Hepatocyte (in vitro differentiated cells): ENCODE measurements around the gene AGAP1. TPM values are rescaled to one million over a fixed set of nuclear protein-coding genes. Genes with fewer than 3 reads are reported as not detected.

Source experiments
- DNase-seq: peaks from one replicate; pipeline ENCODE4 v3.0.0-alpha.2; 2016; ENCODE audit warnings: low spot score
- H2AFZ ChIP-seq: fragments of 200-600 bp; sonication (generic); 2 replicates; pipeline ENCODE4 v1.6.0; 2016; ENCODE audit warnings: antibody characterized with exemption, mild to moderate bottlenecking
- H3K27ac ChIP-seq: fragments of 200-600 bp; sonication (generic); 2 replicates; pipeline ENCODE4 v1.5.1; 2016; ENCODE audit warnings: mild to moderate bottlenecking
- H3K27me3 ChIP-seq: fragments of 200-600 bp; sonication (generic); 2 replicates; pipeline ENCODE4 v1.6.1; 2016
- H3K36me3 ChIP-seq: fragments of 200-600 bp; sonication (generic); replicated peaks from 2 replicates; pipeline ENCODE4 v1.5.1; 2016; ENCODE audit warnings: low read depth; ENCODE audit not compliant: insufficient read depth
- H3K4me1 ChIP-seq: fragments of 200-600 bp; sonication (generic); 2 replicates; pipeline ENCODE4 v1.5.1; 2016; ENCODE audit warnings: mild to moderate bottlenecking, moderate library complexity; ENCODE audit not compliant: insufficient read depth
- H3K4me2 ChIP-seq: fragments of 200-600 bp; sonication (generic); 2 replicates; pipeline ENCODE4 v1.6.0; 2016
- H3K4me3 ChIP-seq: fragments of 200-600 bp; sonication (generic); 2 replicates; pipeline ENCODE4 v1.5.1; 2016; ENCODE audit warnings: mild to moderate bottlenecking
- H3K79me2 ChIP-seq: fragments of 200-600 bp; sonication (generic); 2 replicates; pipeline ENCODE4 v1.6.0; 2017; ENCODE audit warnings: mild to moderate bottlenecking
- H3K9me2 ChIP-seq: fragments of 200-600 bp; sonication (generic); replicated peaks from 2 replicates; pipeline ENCODE4 v1.6.0; 2017; ENCODE audit warnings: mild to moderate bottlenecking; ENCODE audit not compliant: insufficient read depth
- H3K9me3 ChIP-seq: fragments of 200-600 bp; sonication (generic); 2 replicates; pipeline ENCODE4 v1.5.1; 2016; ENCODE audit warnings: low read depth, mild to moderate bottlenecking
- H4K20me1 ChIP-seq: fragments of 200-600 bp; sonication (generic); 2 replicates; pipeline ENCODE4 v1.6.0; 2016; ENCODE audit warnings: mild to moderate bottlenecking; ENCODE audit not compliant: insufficient read depth, poor library complexity, severe bottlenecking
- EZH2 ChIP-seq: fragments of 200-600 bp; sonication (generic); IDR thresholded peaks from 2 replicates; pipeline ENCODE4 v1.6.1; 2016; ENCODE audit warnings: antibody characterized with exemption, mild to moderate bottlenecking, borderline replicate concordance
- EZH2phosphoT487 ChIP-seq: fragments of 200-600 bp; sonication (generic); IDR thresholded peaks from one replicate; pipeline ENCODE4 v1.6.1; 2018; ENCODE audit warnings: antibody characterized with exemption, mild to moderate bottlenecking, low read depth, moderate library complexity; ENCODE audit not compliant: unreplicated experiment, severe bottlenecking
- WGBS: methylation state at CpG from one replicate; pipeline ENCODE4 v1.1.6; 2016; ENCODE audit warnings: low lambda C conversion rate; ENCODE audit errors: missing lambda C conversion rate; 5-methylcytosine and 5-hydroxymethylcytosine counted together
- polyA plus RNA-seq: library from polyadenylated mRNA; unstranded; fragments of >200 nt; fragmentation: Nextera tagmentation; extraction: Ambion mirVana; gene quantifications from 2 replicates; pipeline ENCODE4 v1.2.1, GENCODE V29; 2016
- total RNA-seq: library from RNA; depleted of rRNA; stranded (reverse); fragments of >200 nt; gene quantifications from 2 replicates; pipeline ENCODE4 v1.2.3, GENCODE V29; 2014
- TF ChIP-seq, protein P1 (sequence below): fragments of 200-600 bp; sonication (generic); IDR thresholded peaks from 2 replicates; pipeline ENCODE4 v1.5.1; 2016; ENCODE audit warnings: antibody characterized with exemption, mild to moderate bottlenecking; ENCODE audit not compliant: poor library complexity

Gene AGAP1
- total and polyA plus RNA-seq, 2 experiments from 2014 or later, result 12.1 to 20.0 TPM

GRCh38 chr2:235961711-235962110, 467.9 kb downstream of the AGAP1 start:
- no peak overlapping the region for H3K27ac ChIP-seq
- TF ChIP-seq, protein P1, sequence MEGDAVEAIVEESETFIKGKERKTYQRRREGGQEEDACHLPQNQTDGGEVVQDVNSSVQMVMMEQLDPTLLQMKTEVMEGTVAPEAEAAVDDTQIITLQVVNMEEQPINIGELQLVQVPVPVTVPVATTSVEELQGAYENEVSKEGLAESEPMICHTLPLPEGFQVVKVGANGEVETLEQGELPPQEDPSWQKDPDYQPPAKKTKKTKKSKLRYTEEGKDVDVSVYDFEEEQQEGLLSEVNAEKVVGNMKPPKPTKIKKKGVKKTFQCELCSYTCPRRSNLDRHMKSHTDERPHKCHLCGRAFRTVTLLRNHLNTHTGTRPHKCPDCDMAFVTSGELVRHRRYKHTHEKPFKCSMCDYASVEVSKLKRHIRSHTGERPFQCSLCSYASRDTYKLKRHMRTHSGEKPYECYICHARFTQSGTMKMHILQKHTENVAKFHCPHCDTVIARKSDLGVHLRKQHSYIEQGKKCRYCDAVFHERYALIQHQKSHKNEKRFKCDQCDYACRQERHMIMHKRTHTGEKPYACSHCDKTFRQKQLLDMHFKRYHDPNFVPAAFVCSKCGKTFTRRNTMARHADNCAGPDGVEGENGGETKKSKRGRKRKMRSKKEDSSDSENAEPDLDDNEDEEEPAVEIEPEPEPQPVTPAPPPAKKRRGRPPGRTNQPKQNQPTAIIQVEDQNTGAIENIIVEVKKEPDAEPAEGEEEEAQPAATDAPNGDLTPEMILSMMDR, result no peak
- TF ChIP-seq EZH2phosphoT487, result no peak
- no peak for TF ChIP-seq EZH2
- H3K79me2 ChIP-seq, result no peaks in the 10 kb centered on the region
- H3K9me2 ChIP-seq, result no peaks in the 10 kb centered on the region
- WGBS, result 95% methylated on average over 12 of the region's 12 CpGs
- DNase-seq, result no peak
- no peak overlapping the region for H3K4me3 ChIP-seq
- H3K4me2 ChIP-seq, result no peak overlapping the region
- no peaks in the 10 kb centered on the region for H3K9me3 ChIP-seq
- H4K20me1 ChIP-seq, result no peaks in the 10 kb centered on the region
- H3K4me1 ChIP-seq, result no peaks in the 10 kb centered on the region
- H2AFZ ChIP-seq, result no peak overlapping the region
- H3K27me3 ChIP-seq, result no peaks in the 10 kb centered on the region
- no peaks in the 10 kb centered on the region for H3K36me3 ChIP-seq

GRCh38 chr2:235963853-235964577, 470.2 kb downstream of the AGAP1 start:
- TF ChIP-seq EZH2, result no peak
- no peak for TF ChIP-seq EZH2phosphoT487
- TF ChIP-seq, protein P1, result no peak
- no peaks in the 10 kb centered on the region for H3K9me2 ChIP-seq

DNA sequence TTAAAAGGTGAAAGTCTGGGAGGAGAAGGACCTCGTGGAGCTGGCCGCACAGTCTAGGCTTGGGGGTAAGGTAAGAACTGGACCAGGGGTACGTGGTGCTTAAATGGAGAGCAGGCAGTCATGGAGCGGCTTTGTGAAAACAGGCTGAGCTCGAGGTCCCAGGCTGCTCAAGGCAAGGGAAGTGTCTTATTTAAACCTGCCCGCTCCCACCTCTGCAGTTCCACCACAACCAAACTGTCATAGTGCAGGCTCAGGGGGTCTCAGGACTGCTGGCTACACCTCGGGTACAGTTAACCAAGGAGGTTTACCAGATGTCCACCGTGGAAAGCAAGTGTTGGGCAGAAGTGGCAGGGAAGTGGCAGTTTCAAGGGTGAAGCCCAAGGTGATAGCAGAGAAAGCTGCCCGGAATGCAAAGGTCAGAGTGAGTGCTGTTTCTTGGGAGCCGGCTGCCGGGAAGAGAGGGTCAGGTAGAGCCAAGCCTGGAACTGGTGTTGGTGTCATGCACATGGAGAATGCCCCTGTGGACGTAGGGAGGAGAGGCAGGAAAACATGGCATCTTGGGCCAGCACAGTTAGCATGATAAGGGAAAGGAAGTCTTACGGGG, 471.0 kb downstream of the AGAP1 start:
- no peak overlapping the region for H3K4me2 ChIP-seq
- no peaks in the 10 kb centered on the region for H3K4me1 ChIP-seq
- H3K4me3 ChIP-seq, result no peak overlapping the region
- H4K20me1 ChIP-seq, result no peaks in the 10 kb centered on the region
- no peak overlapping the region for H3K27ac ChIP-seq
- TF ChIP-seq EZH2phosphoT487 (no peak), EZH2 (no peak)
- TF ChIP-seq, protein P1, result no peak
- H2AFZ ChIP-seq, result no peak overlapping the region
- WGBS, result 92% methylated on average over 13 of the region's 13 CpGs
- no peaks in the 10 kb centered on the region for H3K36me3 ChIP-seq
- H3K79me2 ChIP-seq, result no peaks in the 10 kb centered on the region
- H3K9me2 ChIP-seq, result no peaks in the 10 kb centered on the region
- no peak for DNase-seq
- no peaks in the 10 kb centered on the region for H3K27me3 ChIP-seq
- H3K9me3 ChIP-seq, result no peaks in the 10 kb centered on the region

More at GRCh38 chr2:235963853-235964577, 470.2 kb downstream of the AGAP1 start:
- Histone ChIP-seq H2AFZ (no peak overlapping the region), H3K27ac (no peak overlapping the region), H3K9me3 (no peaks in the 10 kb centered on the region), H3K27me3 (no peaks in the 10 kb centered on the region), H3K36me3 (no peaks in the 10 kb centered on the region), H3K4me2 (no peak overlapping the region), H3K4me1 (no peaks in the 10 kb centered on the region), H3K79me2 (no peaks in the 10 kb centered on the region), H4K20me1 (no peaks in the 10 kb centered on the region), H3K4me3 (no peak overlapping the region)
- DNase-seq, result no peak
- 96% methylated on average over 17 of the region's 17 CpGs for WGBS
